HepG2 (cell line): ENCODE results near the gene CC2D1B. TPM values are rescaled to one million over a fixed set of nuclear protein-coding genes. Genes with fewer than 3 reads are reported as not detected.

Experiments used
- ARNT2 ChIP-seq: sonication (generic); formaldehyde crosslinking; IDR thresholded peaks from 2 replicates; pipeline ENCODE4 v1.8.0; 2022; ENCODE audit warnings: mild to moderate bottlenecking, low read depth, missing genetic modification reagents, moderate library complexity
- ELF1 ChIP-seq: sonication (generic); formaldehyde crosslinking; IDR thresholded peaks from 2 replicates; pipeline ENCODE4 v1.4.0; 2020; ENCODE audit warnings: missing genetic modification reagents
- GMEB2 ChIP-seq: IDR thresholded peaks from 2 replicates; pipeline ENCODE4 v1.6.1; 2016; ENCODE audit warnings: missing biosample characterization, missing genetic modification reagents, low read depth
- MATR3 ChIP-seq: sonication (generic); formaldehyde crosslinking; IDR thresholded peaks from 2 replicates; pipeline ENCODE4 v1.4.0; 2020; ENCODE audit warnings: missing genetic modification reagents
- MED1 ChIP-seq: sonication (generic); formaldehyde crosslinking; IDR thresholded peaks from 2 replicates; pipeline ENCODE4 v1.4.0; 2020; ENCODE audit warnings: missing genetic modification reagents
- MXI1 ChIP-seq: IDR thresholded peaks from 3 replicates; pipeline ENCODE4 v1.6.1; 2012; ENCODE audit warnings: low read depth, low read length, inconsistent platforms, borderline replicate concordance
- MYC ChIP-seq: sonication (generic); formaldehyde crosslinking; IDR thresholded peaks from 2 replicates; pipeline ENCODE4 v1.9.0; 2021; ENCODE audit warnings: missing genetic modification reagents, borderline replicate concordance
- MYNN ChIP-seq: sonication (generic); formaldehyde crosslinking; IDR thresholded peaks from 2 replicates; pipeline ENCODE4 v1.4.0; 2020; ENCODE audit warnings: mild to moderate bottlenecking, low read depth, missing genetic modification reagents
- RAD21 ChIP-seq: fragments of 450-650 bp; formaldehyde crosslinking; IDR thresholded peaks from 2 replicates; pipeline ENCODE4 v1.5.0; 2020; ENCODE audit warnings: mild to moderate bottlenecking
- SCMH1 ChIP-seq: sonication (generic); formaldehyde crosslinking; IDR thresholded peaks from 2 replicates; pipeline ENCODE4 v1.9.0; 2021; ENCODE audit warnings: missing genetic modification reagents, mild to moderate bottlenecking, borderline replicate concordance
- SP4 ChIP-seq: sonication (generic); formaldehyde crosslinking; IDR thresholded peaks from 2 replicates; pipeline ENCODE4 v1.8.1; 2023; ENCODE audit warnings: mild to moderate bottlenecking, missing genetic modification reagents
- ZC3H4 ChIP-seq: sonication (generic); formaldehyde crosslinking; IDR thresholded peaks from 2 replicates; pipeline ENCODE4 v1.4.0; 2020; ENCODE audit warnings: missing genetic modification reagents, borderline replicate concordance
- ZFY ChIP-seq: sonication (generic); formaldehyde crosslinking; IDR thresholded peaks from 2 replicates; pipeline ENCODE4 v1.4.0; 2020; ENCODE audit warnings: missing genetic modification reagents
- ZNF556 ChIP-seq: sonication (generic); formaldehyde crosslinking; IDR thresholded peaks from 2 replicates; pipeline ENCODE4 v1.4.0; 2020; ENCODE audit warnings: mild to moderate bottlenecking, missing genetic modification reagents, borderline replicate concordance
- ZNF557 ChIP-seq: sonication (generic); formaldehyde crosslinking; IDR thresholded peaks from 2 replicates; pipeline ENCODE4 v1.4.0; 2020; ENCODE audit warnings: missing genetic modification reagents
- ZNF775 ChIP-seq: sonication (generic); formaldehyde crosslinking; IDR thresholded peaks from 2 replicates; pipeline ENCODE4 v1.4.0; 2020; ENCODE audit warnings: missing genetic modification reagents, mild to moderate bottlenecking, moderate library complexity, borderline replicate concordance
- ZSCAN21 ChIP-seq: sonication (generic); formaldehyde crosslinking; IDR thresholded peaks from 2 replicates; pipeline ENCODE4 v1.8.0; 2022; ENCODE audit warnings: mild to moderate bottlenecking, missing genetic modification reagents, moderate library complexity, borderline replicate concordance
- polyA plus RNA-seq, 8 experiments: library from polyadenylated mRNA; depleted of rRNA in 3 of 8; stranded (reverse) in 7 of 8; unstranded in 1 of 8; fragments of >200 nt; fragmentation: Illumina TruSeq in 4 of 8; extraction: Trizol in 4 of 8; gene quantifications; 2 replicates each; pipeline versions ENCODE4 v1.2.1 to v1.2.3, GENCODE V29; 2011 to 2016; ENCODE audit warnings: low read depth in 4 of 8, missing spikeins in 1 of 8, mixed read lengths in 1 of 8; ENCODE audit not compliant: insufficient read depth in 1 of 8
- total RNA-seq, 5 experiments: library from RNA; depleted of rRNA; stranded (reverse); fragments of >200 nt; fragmentation: Illumina TruSeq; extraction: Trizol; gene quantifications; 2 replicates each; pipeline ENCODE4 v1.2.3, GENCODE V29; 2016; ENCODE audit warnings: low read depth in 1 of 5
- TF ChIP-seq, protein P1 (sequence below): sonication (generic); formaldehyde crosslinking; IDR thresholded peaks from 2 replicates; pipeline ENCODE4 v1.4.0; 2020; ENCODE audit warnings: missing genetic modification reagents
- TF ChIP-seq, protein P2 (sequence below): sonication (generic); formaldehyde crosslinking; IDR thresholded peaks from 2 replicates; pipeline ENCODE4 v1.4.0; 2020; ENCODE audit warnings: mild to moderate bottlenecking, missing genetic modification reagents, borderline replicate concordance
- TF ChIP-seq, protein P3 (sequence below): sonication (generic); formaldehyde crosslinking; IDR thresholded peaks from 2 replicates; pipeline ENCODE4 v1.5.0; 2020; ENCODE audit warnings: mild to moderate bottlenecking, missing genetic modification reagents, borderline replicate concordance

Gene CC2D1B
- total and polyA plus RNA-seq, 2 of the 13 experiments (the other 11 are each of a cell fraction or from before 2014, with no cell fraction given) = 7.2 to 19.2 TPM

- no peak for TF ChIP-seq SCMH1 (CRISPR knock-in tag)
- TF ChIP-seq ZNF775 = no peak
- TF ChIP-seq, protein P1, sequence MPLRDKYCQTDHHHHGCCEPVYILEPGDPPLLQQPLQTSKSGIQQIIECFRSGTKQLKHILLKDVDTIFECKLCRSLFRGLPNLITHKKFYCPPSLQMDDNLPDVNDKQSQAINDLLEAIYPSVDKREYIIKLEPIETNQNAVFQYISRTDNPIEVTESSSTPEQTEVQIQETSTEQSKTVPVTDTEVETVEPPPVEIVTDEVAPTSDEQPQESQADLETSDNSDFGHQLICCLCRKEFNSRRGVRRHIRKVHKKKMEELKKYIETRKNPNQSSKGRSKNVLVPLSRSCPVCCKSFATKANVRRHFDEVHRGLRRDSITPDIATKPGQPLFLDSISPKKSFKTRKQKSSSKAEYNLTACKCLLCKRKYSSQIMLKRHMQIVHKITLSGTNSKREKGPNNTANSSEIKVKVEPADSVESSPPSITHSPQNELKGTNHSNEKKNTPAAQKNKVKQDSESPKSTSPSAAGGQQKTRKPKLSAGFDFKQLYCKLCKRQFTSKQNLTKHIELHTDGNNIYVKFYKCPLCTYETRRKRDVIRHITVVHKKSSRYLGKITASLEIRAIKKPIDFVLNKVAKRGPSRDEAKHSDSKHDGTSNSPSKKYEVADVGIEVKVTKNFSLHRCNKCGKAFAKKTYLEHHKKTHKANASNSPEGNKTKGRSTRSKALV (CRISPR knock-in tag) = peak; percentile 79
- no peak; the same call in 1 of the 2 replicates for TF ChIP-seq ZNF556 (CRISPR knock-in tag)
- peak; percentile 82; the same call in 1 of the 2 replicates for TF ChIP-seq ZSCAN21 (CRISPR knock-in tag)
- TF ChIP-seq MYNN (CRISPR knock-in tag) = no peak
- peak; percentile 52; the same call in 1 of the 2 replicates for TF ChIP-seq GMEB2
- no peak for TF ChIP-seq ZC3H4 (CRISPR knock-in tag)
- TF ChIP-seq, protein P2, sequence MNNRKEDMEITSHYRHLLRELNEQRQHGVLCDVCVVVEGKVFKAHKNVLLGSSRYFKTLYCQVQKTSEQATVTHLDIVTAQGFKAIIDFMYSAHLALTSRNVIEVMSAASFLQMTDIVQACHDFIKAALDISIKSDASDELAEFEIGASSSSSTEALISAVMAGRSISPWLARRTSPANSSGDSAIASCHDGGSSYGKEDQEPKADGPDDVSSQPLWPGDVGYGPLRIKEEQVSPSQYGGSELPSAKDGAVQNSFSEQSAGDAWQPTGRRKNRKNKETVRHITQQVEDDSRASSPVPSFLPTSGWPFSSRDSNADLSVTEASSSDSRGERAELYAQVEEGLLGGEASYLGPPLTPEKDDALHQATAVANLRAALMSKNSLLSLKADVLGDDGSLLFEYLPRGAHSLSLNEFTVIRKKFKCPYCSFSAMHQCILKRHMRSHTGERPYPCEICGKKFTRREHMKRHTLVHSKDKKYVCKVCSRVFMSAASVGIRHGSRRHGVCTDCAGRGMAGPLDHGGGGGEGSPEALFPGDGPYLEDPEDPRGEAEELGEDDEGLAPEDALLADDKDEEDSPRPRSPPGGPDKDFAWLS (CRISPR knock-in tag) = no peak
- no peak for TF ChIP-seq MATR3 (CRISPR knock-in tag)
- peak; percentile 53; the same call in 1 of the 3 replicates for TF ChIP-seq MXI1
- TF ChIP-seq, protein P3, sequence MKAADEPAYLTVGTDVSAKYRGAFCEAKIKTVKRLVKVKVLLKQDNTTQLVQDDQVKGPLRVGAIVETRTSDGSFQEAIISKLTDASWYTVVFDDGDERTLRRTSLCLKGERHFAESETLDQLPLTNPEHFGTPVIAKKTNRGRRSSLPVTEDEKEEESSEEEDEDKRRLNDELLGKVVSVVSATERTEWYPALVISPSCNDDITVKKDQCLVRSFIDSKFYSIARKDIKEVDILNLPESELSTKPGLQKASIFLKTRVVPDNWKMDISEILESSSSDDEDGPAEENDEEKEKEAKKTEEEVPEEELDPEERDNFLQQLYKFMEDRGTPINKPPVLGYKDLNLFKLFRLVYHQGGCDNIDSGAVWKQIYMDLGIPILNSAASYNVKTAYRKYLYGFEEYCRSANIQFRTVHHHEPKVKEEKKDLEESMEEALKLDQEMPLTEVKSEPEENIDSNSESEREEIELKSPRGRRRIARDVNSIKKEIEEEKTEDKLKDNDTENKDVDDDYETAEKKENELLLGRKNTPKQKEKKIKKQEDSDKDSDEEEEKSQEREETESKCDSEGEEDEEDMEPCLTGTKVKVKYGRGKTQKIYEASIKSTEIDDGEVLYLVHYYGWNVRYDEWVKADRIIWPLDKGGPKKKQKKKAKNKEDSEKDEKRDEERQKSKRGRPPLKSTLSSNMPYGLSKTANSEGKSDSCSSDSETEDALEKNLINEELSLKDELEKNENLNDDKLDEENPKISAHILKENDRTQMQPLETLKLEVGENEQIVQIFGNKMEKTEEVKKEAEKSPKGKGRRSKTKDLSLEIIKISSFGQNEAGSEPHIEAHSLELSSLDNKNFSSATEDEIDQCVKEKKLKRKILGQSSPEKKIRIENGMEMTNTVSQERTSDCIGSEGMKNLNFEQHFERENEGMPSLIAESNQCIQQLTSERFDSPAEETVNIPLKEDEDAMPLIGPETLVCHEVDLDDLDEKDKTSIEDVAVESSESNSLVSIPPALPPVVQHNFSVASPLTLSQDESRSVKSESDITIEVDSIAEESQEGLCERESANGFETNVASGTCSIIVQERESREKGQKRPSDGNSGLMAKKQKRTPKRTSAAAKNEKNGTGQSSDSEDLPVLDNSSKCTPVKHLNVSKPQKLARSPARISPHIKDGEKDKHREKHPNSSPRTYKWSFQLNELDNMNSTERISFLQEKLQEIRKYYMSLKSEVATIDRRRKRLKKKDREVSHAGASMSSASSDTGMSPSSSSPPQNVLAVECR (CRISPR knock-in tag) = peak; percentile 97
- peak; percentile 88; the same call in 1 of the 2 replicates for TF ChIP-seq ZNF557 (CRISPR knock-in tag)
- TF ChIP-seq MED1 (CRISPR knock-in tag) = peak; percentile 57
- TF ChIP-seq ZFY (CRISPR knock-in tag) = peak; percentile 99
- TF ChIP-seq ARNT2 (CRISPR knock-in tag) = peak; percentile 79; the same call in 1 of the 2 replicates
- TF ChIP-seq RAD21 (CRISPR knock-in tag) = peak; percentile 30
- peak; percentile 95 for TF ChIP-seq SP4 (CRISPR knock-in tag)
- peak; percentile 66 for TF ChIP-seq ELF1
- TF ChIP-seq MYC (CRISPR knock-in tag) = peak; percentile 86
Measured at GRCh38 chr1:52365746-52366516, at the start of gene CC2D1B (continued).
